NCI-H2227 treated with DMSO at 0.1 percent for 48 hours (cell line): ENCODE results near the gene USP24.
A peak's percentile ranks its signal among the peaks of the same experiment; 100 is the strongest.
"Not testable (repeated sequence)": the region's sequence is repeated elsewhere in the genome, so short reads cannot be mapped to it uniquely, and the experiment has no call there.

ENCODE experiments used
- DNase-seq: peaks from one replicate; lab custom pipeline; 2025; lab: John Stamatoyannopoulos, UW

Gene USP24

DNA sequence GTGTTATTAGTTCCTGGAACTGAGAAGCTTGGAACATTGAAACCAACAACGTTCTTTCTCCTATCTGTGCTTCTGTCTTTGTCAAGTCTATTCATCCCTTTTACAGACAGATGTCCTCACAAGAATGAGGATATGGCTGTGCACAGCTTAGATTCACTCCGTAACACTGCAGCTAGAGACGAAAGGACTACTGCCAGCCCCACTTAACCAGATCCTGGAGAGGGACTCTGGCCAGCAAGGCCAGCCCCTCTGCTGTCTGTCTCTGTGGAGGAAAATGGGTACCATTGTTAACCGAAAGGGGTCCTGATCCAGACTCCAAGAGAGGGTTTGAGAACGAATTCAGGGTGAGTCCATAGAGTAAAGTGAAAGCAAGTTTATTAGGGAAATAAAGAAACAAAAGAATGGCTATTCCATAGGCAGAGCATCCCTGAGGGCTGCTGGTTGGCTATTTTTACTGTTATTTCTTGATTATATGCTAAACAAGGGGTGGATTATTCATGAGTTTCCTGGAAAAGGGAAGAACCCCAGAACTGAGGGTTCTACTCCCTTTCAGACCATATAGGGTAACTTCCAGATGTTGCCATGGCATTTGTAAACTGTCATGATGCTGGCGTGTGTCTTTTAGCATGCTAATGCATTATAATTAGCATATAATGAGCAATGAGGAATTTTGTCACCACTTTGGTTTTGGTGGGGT, 17.4 kb upstream of the USP24 start:
- no peak for DNase-seq

DNA sequence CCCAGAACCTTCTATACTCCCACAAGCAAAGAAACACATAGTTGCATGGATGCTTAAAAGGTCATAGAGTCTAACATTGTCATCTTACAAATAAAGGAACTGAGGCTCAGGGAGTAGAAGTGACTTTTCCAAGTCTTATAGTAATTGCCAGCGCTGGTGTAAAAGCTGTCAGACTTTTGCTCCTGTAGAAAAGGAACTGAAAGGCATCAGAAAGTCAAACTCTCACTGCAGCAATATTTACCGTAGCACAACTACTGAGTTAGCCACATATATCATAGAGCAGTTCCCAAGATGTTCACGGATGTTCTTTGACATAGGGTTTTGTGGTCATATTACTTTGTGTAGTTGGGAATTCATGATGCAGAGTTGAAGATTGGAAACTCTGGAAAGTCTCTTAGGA, 16.6 kb upstream of the USP24 start:
- DNase-seq = no peak

DNA sequence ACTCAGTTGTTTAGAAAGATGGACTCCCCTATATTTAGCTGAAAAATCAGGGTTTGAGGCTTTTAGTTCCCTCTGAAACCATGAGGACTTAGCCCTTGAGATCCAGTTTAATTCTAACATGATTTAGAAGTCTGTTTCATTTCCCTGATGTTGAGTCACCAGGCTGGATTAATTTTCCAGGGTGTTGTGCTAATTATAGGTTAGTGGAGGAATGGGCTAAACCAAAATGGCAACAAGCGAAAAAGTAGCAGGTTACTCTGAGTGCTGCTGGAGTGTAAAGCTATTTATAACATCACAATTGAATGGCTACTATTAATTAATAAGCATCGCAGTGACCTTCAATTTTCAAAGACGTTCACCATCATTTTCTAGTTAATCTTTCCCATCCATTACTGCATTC, 15.5 kb upstream of the USP24 start:
- DNase-seq = no peak

DNA sequence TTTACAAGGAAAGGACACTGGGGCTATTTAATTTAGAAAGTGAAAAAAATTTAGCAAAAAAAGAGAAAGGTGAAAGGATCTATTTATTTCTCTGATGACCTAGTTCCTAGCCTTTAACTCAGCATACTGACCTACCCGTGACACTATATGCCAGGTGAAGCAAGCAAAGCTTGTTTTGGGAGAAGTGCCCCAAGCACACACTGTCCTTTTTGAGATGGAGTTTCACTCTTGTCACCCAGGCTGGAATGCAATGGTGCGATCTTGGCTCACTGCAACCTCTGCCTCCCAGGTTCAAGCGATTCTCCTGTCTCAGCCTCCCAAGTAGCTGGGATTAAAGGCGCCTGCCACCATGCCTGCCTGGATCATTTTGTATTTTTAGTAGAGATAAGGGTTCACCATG, 14.6 kb upstream of the USP24 start:
- not testable (repeated sequence) for DNase-seq

DNA sequence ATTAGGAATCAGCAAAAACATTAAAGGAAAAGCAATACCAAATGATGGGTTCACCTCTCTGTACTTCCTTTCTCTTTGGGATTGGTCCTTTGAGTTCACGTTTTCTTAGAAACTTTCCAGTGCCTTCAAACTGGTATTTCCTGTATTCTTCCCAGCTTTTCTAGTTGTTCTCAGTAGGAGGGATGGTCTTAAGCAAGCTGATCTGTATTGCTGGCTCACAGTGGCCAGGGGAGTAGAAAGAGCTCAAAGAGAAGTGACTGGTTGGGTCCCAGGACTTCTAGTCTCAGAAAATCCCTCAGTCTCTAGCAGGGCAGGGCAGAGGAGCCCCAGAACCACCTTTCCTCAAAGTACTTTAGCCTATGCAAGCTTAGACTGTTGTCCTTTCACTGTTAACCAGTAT, 10.1 kb upstream of the USP24 start:
- DNase-seq = no peak

DNA sequence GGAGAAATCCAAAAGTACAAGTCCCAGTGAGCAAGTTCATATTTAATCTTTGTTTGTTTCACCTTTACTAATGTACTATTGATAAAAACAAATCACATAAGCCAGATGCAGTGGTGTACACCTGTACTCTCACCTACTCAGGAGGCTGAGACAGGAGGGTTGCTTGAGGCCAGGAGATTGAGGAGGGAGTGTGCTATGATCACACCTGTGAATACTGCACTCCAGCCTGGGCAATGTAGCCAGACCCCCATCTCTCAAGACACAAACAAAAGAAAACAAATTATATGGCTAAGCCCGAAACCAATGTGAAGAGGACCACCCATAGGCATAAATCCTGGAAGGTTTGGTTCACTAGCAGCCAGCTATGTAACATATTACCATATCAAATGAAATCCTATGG, 9.6 kb upstream of the USP24 start:
- no peak for DNase-seq

DNA sequence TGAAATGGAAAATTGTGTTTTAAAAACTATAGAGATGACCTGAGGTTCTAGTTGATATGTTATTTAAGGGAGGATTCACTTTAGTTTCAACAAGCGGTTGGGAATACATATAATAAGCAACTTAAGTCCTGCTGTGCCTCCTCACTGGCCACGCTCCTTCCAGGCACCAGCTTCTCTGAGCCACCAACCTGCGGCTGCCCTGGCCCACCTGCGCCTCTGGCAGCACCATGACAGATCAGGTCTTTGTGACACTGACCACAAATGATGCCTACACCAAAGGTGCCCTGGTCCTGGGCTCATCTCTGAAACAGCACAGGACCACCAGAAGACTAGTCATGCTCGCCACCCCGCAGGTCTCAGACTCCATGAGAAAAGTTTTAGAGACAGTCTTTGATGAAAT, 7.0 kb upstream of the USP24 start:
- no peak for DNase-seq

DNA sequence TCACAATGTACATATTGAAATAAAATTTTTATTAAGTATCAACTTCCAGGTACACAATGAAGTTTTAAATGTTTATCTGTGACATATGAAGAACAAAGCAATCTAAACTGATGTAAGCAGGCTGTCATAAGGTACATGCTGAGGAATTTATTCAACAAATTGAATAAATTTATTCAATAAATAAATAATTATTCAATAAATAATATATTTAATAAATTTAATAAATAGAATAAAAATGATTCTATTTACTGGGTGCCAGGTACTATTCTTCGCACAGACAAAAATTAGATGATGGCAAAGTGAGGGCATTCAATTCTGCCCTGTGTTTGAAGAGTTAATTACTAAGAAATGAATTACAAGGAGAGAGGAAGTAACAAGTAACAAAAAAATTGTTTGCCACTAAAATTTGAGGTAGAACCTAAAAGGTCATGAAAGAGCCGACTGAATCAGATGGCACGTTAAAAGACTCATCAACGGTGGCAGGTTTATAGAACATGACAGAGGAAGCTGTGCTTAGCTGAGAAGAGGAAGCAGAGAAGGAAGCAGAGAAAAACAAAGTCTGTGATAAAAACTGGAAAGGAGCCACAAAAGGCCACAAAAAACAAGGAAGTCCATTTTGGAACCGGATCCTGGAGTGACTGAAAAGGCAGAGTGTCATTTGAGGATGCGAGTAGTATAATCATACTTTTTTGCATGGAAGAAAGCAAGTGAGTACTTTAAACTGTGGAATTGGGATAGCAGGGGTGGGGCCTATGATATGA, 2.2 kb upstream of the USP24 start:
- no peak for DNase-seq

DNA sequence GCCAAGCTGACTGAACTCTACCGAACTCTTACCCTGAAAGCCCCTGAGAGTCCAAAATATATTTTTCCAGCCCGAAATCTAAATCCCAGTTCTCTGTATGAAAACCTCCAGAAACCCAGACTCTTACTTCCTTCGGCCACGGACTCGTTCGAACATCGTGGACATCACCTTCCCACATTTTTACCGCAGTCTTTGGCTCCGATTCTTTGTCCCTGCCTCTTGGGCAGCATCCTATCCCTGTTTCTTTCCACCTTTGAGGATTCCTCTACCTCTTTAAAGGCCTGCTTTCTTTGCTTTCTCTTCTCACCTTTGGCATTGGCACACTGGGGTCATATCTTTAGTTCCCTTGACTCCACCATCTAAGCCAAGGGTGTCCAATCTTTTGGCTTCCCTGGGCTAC, 932 bp upstream of the USP24 start:
- no peak for DNase-seq

DNA sequence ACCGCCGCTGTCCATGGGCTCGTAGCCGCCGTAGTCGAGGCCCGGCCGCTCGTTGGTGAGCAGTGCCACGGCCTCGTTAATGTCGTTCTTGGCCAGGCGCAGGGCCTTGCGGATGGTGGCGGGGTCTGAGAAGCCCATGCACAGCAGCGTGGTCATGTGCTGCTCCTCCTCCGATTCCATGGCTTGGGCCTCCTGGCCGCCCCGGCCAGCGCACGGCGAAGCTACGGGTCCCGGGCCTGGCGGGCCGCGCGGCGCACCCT, 300 bp downstream of the USP24 start:
- DNase-seq = peak; percentile 11

DNA sequence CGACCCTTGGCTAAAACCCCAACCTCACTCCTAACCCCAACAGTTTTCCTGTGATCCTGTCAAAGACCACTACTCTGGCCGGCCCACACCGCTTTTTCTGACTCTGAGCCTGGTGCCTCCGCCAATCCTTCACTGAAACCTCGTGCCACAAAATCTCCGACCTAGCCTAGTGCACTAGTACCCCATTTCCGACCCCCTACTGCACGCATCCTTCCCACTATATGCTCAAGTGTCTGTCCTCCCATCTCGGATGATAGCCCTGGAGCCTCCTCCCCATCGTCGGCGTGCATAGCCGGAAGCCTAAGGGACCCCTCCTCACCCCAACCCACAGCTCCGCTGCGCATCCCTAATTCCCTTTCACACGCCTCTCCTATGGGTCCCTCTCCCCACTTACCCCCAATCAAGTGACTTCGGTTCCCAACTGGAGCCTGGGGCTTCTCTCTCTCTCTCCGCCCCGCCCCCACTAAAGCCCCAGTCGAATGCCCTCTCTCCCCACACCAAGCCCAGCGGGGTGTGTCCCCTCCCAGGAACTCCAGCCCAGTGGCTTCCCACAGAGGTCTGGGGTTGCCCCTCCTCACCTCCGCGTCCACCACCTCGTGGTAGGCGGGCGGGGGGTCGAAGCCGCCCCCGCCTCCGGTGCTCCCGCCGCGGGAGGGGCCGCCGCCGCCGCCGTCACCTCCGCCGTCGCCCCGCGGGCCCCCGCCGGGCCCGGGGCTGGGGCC, 791 bp downstream of the USP24 start:
- DNase-seq = peak; percentile 36

DNA sequence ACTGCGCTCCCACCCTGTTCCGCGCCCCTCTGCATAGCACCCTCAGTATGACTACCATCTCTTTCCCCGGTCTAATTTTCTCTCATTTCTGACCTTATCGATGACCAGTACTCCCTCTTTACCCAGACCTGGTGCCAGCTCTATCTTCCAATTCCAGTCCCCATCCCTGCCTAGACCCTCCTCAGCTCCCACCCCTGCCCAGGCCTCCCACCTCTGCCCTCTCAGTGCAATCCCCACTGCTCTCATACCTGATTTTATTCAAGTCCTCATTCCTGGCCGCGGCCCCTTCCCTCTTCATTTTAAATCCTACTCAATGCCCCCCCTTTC, 1.3 kb downstream of the USP24 start:
- DNase-seq = no peak

DNA sequence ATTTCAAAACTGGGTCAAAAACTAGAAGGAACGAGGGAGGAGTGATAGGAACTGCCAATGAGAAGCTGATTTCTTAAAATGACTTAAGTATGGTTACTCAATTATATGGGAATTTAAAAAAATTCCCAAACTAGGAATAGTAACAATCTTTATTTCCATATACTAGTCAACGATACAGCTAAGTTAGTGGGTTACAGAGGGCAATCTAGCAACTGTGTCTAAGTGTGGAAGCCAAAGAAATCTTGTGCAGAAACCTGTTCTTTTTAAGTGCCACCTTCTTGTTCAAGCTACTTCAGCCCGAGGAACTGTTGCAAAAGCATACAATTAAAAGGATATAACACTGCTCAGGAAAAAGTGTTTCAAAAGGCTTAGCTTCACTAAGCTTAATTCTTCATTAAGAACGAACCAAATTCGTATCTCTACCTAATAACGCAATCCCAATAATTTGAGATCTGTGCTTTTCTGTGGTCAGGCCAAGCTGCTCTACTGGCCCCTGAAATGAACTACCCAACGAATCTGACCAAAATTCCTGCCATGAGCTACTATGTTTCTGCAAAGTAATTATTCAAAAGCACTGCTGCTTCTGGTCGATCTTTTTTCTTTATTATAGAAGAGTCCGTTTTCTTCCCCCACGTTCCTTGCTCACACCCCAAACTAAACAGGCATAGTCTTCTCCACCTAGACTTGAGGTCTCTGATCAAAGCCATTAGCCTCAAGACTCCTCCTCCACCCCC, 1.8 kb downstream of the USP24 start:
- DNase-seq = no peak

DNA sequence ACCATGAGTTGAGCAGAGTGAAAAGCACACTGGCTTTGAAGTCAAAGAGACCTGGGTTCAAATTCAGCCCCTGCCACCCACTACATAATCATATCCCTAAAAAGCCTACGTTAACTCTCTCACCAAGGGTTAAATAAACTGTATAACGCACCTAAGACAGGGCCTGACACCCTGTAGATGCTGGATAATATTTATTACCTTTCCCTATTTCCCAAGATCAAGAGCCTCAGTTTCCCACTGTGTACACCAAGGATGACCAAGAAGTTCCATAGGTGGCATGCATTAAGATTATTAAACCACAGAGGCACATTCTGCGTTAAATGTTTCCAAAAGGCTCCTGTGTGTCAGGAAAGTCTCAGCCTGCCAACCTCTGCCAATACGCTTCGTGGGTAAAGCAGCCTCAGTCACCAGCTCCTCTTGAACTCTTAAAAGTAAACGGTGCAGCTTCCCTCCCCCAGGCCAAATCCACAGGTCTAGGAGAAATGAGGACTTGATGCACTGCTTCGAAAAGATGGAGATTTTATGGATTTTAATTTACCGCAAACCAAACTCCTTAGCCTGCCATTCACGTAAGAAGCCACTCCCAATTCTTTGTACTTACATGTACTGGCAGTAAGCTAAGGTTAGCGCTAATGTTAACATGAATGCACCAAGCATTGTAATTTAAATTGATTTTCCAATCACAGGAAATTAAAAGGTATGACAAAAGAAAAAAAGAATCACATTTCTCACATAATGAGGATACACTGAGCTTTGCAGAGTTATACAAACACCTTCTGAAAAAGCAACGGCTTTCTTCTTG, 2.6 kb downstream of the USP24 start:
- DNase-seq = no peak

DNA sequence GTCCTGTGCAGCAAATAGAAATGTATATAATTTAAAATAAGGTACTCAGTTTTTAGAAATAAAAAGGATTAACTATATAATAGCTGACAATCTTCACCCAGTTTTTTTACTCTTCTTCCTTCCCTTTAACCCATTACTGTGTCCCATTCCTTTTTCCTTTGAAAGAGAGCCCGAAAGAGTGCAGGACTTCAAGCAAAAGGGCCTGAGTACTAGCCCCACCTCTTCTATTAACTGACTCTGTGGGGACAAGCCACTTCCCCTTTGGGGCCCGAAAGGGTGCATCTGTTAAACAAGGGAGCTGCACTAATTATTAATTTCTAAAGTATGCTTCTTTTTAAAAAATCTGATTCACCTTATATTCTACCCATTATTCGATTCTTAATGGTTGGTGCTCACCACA, 3.3 kb downstream of the USP24 start:
- DNase-seq = no peak

DNA sequence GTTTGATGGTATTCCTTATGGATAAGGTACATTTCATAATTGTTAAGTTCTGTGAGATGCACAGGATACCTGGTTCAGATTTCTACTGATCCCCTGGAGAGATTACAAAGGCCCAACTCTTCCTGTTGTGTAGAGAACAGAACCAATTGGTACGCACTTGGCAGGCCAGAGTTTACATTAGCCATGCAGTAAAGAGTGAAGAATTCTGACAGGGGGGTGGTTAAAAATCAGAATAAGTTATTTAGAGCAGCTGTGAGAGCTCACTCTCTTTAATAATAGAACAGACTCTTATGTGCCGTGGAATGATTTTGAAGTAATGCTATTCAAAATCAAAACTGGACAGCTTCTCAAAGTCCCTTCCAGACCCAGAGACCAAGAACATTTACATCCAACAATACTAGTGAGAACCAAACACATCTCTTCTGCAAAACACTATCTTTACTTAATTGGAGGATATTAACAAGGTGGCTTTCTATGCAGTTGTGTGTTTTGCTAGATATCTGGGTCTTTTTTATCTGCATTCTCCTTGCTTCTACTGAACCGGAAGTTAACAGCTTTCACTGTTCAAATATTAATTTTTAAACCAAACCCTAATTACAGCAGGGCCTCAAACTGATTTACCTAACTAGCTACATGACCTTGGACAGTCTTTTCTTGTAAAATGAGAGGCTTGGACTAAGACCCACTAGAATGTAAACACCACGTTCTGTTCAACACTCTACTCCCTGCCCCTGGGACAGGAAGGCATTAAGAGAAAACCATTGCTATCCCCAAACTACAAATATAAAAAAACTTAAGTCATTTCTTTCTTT, 4.0 kb downstream of the USP24 start:
- no peak for DNase-seq

DNA sequence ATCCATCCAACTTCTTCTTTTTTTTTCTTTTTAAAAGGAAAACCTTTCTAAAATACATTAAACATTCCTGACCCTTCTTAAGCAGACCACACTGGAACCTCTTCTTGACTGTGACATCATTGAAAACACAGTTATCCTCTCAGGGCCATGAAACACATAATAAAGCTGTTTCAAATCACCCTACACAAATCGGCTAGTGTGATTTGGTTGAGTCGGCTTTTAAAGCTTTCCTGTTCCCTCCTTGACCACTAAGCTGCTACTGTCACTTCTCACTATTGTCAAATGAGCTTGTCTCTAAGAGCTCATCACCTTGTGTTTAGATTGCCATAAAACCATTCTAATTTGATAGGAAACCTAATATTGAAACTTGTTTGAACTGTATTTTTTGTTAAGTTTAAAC, 5.9 kb downstream of the USP24 start:
- DNase-seq = peak; percentile 18

DNA sequence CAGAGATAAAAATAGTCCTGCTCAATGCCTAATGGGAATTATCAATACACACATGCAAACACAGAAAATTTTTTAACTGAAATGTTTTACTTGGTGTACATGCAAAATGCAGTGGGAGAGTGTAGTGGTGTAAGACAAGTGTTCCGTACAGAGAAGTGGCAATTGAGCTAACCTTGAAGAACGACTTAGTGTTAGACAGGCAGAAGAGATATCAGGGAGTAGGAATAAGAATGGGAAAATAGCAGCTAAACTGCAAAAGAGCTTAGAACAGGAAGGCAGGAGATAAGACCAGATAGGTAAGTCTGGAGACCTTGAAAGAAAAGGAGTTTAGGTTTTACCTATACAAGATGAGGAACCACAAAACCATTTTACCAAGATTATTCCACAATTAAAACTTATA, 9.0 kb downstream of the USP24 start:
- no peak for DNase-seq

DNA sequence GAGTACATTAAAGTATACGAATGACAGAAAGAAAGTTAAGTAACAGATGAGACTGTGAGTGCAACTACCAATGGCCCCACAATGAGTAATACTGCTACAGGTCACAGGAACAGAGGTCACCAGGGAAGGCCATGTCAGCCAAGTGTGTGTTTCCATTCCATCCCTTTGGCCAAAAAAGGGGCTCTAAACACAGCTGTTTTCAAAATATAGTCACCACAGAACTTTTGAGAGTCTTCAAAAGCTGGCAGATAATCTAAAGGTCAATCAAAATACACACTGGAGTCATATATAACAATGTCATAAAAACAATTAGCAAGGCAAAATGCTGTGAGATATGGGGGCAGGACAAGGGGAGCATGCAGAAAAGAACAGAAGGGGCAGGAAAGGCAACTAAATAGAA, 10.2 kb downstream of the USP24 start:
- DNase-seq = no peak

DNA sequence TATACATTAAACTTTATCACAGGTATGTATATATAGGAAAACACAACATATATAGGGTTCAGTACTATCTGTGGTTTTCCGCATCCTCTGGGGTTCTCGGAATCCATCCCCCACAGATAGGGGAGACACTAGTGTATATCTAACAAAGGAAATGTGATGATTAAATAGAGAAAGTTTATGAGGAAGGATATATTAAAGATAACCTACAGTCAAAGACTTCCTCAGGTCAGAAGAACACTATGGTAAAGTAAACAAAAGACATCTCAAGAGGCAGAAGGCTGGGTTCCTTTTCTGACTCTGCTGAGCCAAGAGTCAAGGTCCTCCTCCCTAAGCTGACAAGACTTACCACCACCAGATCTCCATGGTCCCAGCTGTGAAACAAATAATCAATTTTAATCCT, 12.1 kb downstream of the USP24 start:
- no peak for DNase-seq

DNA sequence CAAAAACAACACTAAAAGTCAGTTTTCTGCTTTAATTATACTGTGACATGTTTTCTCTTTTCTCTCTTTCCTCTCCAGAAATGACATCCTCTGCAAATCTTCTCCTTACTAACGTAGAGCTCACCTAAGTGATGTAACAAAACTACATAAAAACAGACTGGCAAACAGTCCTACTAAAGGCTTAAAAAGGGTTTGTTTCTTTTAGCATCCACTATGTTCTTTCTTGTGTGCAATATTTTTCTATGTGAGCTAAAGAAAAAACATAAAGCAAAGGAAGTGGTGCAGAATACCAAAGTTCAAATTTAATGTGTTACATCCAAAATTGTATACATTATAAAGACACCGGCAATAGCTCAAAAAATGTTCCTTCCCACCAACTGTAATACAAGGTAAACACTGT, 14.5 kb downstream of the USP24 start:
- DNase-seq = no peak
